Sciatic nerve (tissue), 2 donors: Measurements from ENCODE around the gene BMERB1. TPM values are rescaled to one million over a fixed set of nuclear protein-coding genes. Genes with fewer than 3 reads are reported as not detected.
"Not testable (repeated sequence)": the region's sequence is repeated elsewhere in the genome, so short reads cannot be mapped to it uniquely, and the experiment has no call there.

Source experiments
- ATAC-seq: fragments of 200-7000 bp; cut with Tn5 transposase; one replicate; pipeline ENCODE4 v1.9.1; 2020; ENCODE audit warnings: mild to moderate bottlenecking, moderate library complexity
- DNase-seq: peaks from one replicate; pipeline ENCODE4 v3.0.0-alpha.2; 2020; ENCODE audit warnings: low spot score
- intact Hi-C: fragments of 100-400 bp; cut with DNase I; formaldehyde crosslinking; loops from one replicate; pipeline ENCODE4 v1.14.2; 2022
- total RNA-seq: library from RNA; stranded (reverse); fragmentation: NEBNext Ultra II Directional; extraction: Animal tissue kit (Norgen Biotek cat#: 25700); gene quantifications from one replicate; pipeline ENCODE4 v1.2.1, GENCODE V29; 2021
- donor health status: DM: no; HTN: no; CAD: no.
- donor health status: DM: no; HTN: no; CAD: no.

The BMERB1 gene
- total RNA-seq, 1 donor from 2014 or later = 40.0 TPM

DNA sequence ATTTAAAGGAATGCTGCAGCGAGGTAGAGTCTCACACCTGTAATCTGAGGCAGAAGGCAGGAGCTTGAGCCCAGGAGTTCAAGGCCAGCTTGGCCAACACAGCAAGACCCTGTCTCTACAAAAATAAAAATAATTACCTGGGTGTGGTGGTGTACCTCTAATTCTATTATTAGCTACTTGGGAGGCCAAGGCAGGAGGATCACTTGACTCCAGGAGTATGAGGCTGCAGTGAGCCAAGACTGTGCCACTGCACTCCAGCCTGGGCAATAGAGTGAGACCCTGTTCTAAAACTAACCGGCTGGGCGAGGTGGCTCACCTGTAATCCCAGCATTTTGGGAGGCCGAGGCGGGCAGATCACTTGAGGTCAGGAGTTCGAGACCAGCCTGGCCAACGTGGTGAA, 18.9 kb downstream of the BMERB1 start:
- intact Hi-C loops, ATAC-seq, DNase-seq: not testable (repeated sequence)

- DNase-seq, ATAC-seq, intact Hi-C loops: not testable (repeated sequence)
Observed at GRCh38 chr16:15454933-15455332, 20.5 kb downstream of the BMERB1 start.

DNA sequence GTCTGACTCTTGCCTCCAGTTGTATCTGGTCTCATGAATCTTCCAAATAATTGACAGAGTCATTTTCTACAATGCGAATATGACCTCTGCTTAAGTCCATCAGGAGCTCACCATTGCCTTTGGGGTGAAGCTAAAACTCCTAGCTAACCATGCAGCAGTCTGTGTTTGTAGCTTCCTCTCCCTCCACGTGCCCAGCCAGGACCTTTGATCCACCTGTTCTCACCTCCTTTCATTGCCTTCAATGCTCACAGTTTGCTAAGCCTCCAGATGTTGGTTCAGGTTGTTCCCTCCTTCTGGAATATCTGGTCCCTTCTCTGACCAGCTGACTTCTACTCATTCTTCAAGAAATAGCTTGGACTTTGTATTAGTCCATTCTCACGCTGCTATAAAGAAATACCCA, 23.0 kb downstream of the BMERB1 start:
- DNase-seq (no peak), ATAC-seq (no peak)
- intact Hi-C loops = no loop called here

GRCh38 chr16:15457958-15458357, 23.6 kb downstream of the BMERB1 start:
- ATAC-seq (no peak), DNase-seq (no peak)
- intact Hi-C loops = no loop called here

DNA sequence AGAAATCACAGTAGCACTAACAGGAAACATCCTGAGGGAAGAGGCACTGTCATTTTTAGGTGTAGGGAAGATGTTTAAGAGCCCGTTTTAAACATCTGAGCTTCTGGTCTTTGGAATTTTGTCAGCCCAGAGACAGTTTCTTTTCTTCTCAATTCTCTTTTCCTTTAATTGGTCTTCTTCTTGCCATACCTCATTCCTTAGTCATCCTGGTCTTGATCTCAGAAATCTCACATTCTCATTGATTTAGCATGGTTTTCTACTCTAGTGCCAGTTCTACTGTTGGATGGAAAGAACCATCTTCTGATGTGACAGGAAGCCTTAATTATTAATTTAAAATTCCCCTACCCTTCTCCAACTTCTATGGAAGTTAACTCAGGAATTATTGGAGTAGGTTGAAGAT, 25.4 kb downstream of the BMERB1 start:
- DNase-seq (no peak), ATAC-seq (no peak)
- intact Hi-C loops = loop anchor here (10.0 kb wide), 1 partner anchor 175 kb away; no protein-coding TSS in a partner anchor

DNA sequence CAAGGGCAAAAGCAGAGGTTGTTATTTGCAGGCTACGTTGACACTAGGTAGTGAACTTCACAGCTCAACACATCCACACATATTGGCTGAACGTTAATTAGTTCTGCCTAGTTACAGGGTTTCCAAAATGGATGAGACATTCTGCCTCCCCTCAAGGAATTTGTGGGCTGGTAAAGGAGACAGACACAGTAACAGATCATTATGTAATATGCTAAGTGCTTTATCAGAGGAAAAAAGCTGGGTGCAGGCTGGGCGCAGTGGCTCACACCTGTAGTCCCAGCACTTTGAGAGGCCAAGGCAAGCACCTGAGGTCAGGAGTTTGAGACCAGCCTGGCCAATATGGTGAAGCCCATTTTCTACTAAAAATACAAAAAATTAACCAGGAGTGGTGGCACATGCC, 26.2 kb downstream of the BMERB1 start:
- intact Hi-C loops = loop anchor here (10.0 kb wide), 1 partner anchor 174 kb away; no protein-coding TSS in a partner anchor
- ATAC-seq (no peak), DNase-seq (no peak)

DNA sequence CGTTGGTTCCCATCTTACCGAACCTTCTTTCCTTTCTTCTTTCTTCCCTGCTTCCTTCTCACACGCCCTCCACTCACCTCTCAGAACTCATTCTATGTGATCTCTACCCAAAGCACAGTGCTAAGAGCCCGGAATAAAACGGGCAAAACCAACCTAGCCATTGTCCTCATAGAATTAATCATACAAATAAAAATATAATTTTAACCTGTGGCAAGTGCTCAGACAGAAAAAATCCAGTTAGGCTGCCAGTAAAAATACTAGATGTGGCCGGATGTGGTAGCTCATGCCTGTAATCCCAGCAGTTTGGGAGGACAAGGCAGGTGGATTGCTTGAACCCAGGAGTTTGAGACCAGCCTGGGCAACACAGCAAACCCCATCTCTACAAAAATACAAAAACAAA, 27.0 kb downstream of the BMERB1 start:
- intact Hi-C loops = loop anchor here (10.0 kb wide), 1 partner anchor 173 kb away; no protein-coding TSS in a partner anchor
- DNase-seq (no peak), ATAC-seq (no peak)

- DNase-seq = no peak
- intact Hi-C loops = loop anchor here (10.0 kb wide), 1 partner anchor 170 kb away; no protein-coding TSS in a partner anchor
- no peak for ATAC-seq
Observed at GRCh38 chr16:15464401-15465186, 30.2 kb downstream of the BMERB1 start.

GRCh38 chr16:15466131-15466530, 31.7 kb downstream of the BMERB1 start:
- no peak for ATAC-seq
- intact Hi-C loops = loop anchor here (10.0 kb wide), 1 partner anchor 169 kb away; no protein-coding TSS in a partner anchor
- no peak for DNase-seq

DNA sequence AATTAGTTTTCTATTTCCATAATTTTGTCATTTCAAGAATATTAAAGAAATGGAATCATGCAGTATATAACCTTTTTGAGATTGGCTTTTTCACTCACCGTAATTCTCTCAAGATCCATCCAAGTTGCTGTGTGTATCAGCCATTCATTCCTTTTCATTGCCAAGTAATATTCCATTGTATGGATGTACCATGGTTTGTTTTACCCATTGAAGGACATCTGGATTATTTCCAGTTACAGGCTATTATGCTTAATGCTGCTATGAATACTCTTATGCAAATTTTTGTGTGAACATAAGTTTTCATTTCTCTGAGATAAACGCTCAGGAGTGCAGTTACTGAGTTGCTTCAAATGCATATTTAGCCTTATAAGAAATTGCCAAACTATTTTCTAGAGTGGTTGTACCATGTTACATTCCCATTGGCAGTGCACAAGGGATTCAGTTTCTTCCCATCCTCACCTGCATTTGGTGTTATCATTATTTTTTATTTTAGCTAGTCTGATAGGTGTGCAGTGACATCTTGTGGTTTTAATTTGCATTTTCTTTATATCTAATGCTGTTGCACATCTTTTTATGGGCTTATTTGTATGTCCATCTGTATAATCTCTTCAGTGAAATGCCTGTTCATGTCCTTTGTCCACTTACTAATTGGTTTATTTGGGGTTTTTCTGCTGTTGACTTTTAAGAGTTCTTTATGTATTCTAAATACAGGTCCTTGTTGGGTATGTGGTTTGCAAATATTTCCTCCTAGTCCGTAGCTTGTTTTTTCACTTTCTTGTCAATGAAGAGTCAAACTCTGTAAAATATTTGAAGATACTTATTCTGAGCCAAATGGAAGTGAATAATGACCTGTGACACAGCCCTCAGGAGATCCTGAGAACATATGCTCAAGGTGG, 32.7 kb downstream of the BMERB1 start:
- no peak for DNase-seq
- intact Hi-C loops = loop anchor here (10.0 kb wide), 1 partner anchor 168 kb away; no protein-coding TSS in a partner anchor
- ATAC-seq = no peak

GRCh38 chr16:15476971-15477370, 42.6 kb downstream of the BMERB1 start:
- intact Hi-C loops, DNase-seq, ATAC-seq: not testable (repeated sequence)

DNA sequence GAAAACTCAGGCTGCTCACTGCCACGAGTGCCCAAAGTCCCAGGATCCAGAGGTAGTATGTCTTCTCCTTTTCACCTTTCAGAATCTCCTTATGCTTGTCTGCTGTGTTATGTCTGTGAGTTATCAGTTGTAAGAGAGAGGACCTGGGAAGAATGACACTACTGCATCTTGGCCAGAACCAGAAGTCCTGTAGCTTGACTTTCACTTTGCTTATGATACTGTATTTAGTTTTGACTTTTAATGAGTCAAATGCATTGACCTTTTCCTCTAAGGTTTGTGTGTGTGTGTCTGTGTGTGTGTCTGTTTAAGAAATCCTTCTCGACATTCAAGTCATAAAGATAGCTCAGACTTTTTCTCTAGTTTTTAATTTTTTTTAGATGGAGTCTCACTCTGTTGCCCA, 43.4 kb downstream of the BMERB1 start:
- no peak for ATAC-seq
- intact Hi-C loops = no loop called here
- no peak for DNase-seq

DNA sequence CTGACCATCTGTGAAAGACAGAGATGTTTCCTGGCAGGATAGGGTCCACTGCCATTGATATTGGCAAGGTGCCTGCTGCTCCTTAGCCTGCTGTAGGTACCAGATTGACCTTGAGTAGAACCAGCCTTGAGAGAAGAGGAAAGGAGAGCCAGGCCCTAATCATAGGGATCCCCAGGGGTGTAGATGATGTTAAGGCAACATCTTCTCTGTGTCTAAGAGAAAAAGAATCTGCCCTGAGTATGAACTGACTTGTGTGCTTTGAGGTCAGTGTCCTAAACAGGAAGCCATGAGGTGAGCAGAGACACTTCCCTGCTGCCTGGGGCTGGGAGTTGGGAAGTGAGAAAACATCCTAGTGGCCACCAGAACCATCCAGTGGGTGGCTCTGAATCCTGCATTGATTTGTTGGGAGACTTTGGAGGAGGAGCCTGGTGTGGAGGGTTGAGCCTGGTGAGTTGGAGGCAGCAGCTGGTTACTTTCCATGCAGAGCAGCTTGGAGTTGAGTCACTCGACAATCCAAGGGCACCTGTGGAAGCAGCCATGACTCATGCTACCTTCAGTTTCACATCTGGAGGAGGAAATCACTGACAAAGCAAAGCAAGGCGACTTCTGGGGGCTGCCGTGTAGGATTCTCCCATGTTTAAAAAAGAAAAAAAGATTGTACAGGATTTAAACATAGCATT, 47.8 kb downstream of the BMERB1 start:
- intact Hi-C loops = no loop called here
- DNase-seq (no peak), ATAC-seq (peak; percentile 82)

DNA sequence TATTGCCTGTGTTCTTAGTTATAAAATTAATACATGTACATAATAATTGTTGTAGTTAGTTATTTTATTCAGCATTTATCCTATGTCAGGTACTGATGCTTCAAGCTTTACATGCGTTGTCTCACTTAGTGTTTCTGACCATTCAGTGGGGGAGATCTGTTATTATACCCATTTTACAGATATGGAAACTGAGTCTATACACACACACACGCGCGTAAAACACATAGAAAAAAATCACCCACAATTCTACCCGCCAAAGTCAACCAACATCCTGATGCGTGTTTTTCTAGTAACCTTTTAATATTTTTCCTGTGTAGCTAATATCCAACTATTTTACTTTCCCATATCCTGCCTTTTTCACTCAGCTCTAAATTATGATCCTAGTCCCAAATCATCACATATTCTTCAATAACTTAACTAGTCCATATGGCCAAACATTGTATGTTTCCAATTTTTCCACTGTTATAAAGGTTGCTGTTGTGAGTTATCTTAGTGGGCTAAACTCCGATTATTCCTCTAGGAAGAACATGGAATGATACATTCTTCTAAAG, 48.4 kb downstream of the BMERB1 start:
- DNase-seq (no peak), ATAC-seq (no peak)
- intact Hi-C loops = no loop called here

DNA sequence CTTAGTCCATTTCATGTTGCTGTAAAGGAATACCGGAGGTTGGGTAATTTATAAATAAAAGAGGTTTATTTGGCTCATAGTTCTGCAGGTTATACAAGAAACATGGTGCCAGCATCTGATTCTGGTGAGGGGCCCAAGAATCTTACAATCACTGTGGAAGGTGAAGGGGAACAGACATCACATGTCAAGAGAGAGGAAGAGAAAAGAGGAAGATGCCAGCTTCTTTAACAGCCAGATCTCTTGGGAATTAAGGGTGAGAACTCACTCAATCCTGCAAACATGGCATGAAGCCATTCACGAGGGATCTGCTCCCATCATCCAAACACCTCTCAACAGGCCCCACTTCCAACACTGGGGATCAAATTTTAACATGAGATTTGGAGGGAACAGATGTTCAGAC, 49.5 kb downstream of the BMERB1 start:
- intact Hi-C loops = no loop called here
- DNase-seq (no peak), ATAC-seq (no peak)

- ATAC-seq (no peak), DNase-seq (no peak)
- intact Hi-C loops = no loop called here
Observed at GRCh38 chr16:15484662-15485061, 50.3 kb downstream of the BMERB1 start.

DNA sequence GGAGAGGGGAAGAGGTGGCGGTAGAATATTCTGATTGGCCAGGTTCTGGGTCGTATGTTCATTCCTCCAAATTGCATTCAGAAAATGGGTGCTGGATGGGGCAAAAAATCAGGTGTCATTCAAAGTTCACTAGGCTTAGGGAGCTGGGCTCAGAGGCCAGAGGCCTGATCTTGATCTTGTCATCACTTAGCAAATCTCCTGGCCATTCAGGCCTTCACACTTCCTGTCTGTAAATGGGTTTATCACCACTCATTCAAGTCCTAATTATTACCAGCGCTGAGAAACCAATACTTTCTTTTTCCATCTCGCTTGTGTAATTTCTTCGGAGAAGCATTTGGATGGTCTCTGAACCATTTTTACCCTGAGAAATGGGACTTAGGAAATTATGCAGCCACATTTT, 50.8 kb downstream of the BMERB1 start:
- DNase-seq (no peak), ATAC-seq (no peak)
- intact Hi-C loops = no loop called here

DNA sequence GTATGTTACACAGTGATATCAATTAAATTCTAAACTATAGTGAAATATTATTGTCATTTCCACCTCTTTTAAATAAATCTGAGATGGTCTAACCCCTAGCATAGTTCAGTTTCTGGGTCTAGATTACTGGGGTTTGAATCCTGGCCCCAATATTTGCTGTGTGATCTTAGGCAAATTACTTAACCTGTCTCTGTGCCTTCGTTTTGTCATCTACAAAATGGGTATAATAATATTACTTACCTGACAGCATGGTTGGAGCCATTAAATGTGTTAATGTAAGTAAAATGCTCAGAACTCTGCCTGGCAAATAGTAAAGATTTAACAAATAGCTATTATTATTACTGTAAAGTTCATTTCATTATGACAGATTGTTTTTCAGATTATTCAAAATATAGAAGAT, 52.3 kb downstream of the BMERB1 start:
- intact Hi-C loops = no loop called here
- ATAC-seq (no peak), DNase-seq (no peak)
